Germinal center (tissue), 1 donor: ENCODE results near the gene PATJ.
A peak's percentile ranks its signal among the peaks of the same experiment; 100 is the strongest.
"Not testable (repeated sequence)": the region's sequence is repeated elsewhere in the genome, so short reads cannot be mapped to it uniquely, and the experiment has no call there.

Experiments used
- DNase-seq: peaks from one replicate; pipeline ENCODE4 v3.0.0; 2012; ENCODE audit warnings: mixed read lengths, low spot score

PATJ gene

GRCh38 chr1:62175568-62176179 is 433.4 kb downstream of the PATJ start:
- DNase-seq = peak; percentile 16

DNA sequence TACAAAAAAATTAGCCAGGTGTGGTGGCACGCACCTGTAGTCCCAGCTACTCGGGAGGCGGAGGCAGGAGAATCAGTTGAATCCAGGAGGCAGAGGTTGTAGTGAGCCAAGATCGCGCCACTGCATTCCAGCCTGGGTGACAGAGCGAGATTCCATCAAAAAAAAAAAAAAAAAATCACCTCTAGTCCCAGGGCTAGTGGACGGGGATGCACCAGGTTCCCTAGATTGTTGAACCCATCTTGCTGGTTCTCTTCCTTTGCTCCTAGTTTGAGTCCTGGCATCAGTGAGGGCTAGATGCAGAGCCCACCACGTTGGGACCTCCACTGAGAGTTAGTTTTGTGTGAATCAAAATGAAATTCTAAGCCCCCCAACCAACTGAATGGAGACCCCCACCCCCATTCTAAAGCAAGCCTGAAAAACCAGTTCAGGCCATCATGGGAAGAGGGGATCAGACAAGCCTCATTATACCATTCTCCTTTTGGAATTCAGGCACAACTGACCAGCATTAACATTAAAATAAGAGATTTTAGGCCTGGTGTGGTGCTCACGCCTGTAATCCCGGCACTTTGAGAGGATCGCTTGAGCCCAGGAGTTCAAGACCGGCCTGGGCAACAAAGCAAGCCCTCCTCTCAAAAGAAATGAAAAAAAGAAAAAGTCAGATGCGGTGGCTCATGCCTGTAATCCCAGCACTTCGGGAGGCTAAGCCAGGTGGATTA is 434.5 kb downstream of the PATJ start:
- DNase-seq = no peak

DNA sequence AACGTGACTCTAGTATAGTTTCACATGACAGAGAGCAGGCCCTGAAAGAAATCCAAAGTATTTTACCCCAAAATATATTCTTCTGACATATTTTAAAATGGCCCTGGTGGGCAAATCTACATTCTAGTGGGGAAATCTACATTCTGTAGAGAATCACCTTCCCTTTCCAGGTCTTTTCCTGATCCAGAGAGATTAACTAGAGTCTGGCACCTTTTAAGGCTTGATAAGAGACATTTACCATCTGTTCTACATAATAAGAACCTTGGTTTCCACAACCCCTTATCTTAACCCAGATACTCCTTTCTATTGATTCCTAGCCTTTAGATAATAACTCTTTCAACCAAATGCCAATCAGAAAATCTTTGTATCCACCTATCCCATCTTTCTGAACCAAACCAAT is 435.3 kb downstream of the PATJ start:
- DNase-seq = no peak

- DNase-seq = no peak
Observed at GRCh38 chr1:62178372-62178771, 436.1 kb downstream of the PATJ start.

- not testable (repeated sequence) for DNase-seq
Observed at GRCh38 chr1:62180054-62180453, 437.8 kb downstream of the PATJ start.

DNA sequence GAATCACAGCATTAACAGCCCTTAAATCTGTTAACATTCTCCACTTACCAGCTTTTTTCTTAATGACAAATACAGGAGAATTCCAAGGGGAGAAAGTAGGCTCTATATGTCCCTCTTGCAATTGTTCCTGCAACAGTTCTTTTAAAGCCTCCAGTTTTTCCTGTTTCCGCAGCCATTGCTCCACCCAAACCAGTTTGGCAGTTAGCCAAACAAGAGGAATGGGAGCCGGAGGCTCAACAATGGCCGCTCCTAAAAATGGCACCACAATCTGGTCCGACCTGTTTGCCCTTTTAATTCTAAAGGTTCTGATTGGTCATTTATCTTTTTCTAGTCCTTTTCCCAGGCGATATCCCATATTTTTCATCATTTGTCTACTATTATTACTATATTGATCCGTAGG is 438.4 kb downstream of the PATJ start:
- no peak for DNase-seq

GRCh38 chr1:62181532-62181931 is 439.3 kb downstream of the PATJ start:
- DNase-seq = no peak

DNA sequence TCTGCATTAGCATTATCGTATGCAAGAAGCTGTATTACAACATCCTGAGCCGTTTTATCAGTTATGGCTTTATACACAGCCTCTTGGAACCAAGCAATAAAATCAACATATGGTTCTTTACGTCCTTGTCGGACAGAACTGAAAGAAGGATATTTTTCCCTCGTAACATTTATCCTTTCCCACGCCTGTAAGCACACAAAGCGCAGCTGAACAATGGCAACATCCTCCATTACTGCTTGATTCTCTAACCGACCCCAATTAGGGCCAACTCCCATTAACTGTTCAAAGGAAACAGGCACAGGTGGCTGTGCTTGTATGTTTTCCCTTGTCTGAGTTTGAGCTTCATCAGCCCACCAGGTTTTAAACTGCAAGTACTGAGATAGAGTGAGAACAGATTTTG is 439.9 kb downstream of the PATJ start:
- not testable (repeated sequence) for DNase-seq

- not testable (repeated sequence) for DNase-seq
Observed at GRCh38 chr1:62183164-62184020, 441.1 kb downstream of the PATJ start.

GRCh38 chr1:62184336-62184735 is 442.1 kb downstream of the PATJ start:
- DNase-seq = no peak

DNA sequence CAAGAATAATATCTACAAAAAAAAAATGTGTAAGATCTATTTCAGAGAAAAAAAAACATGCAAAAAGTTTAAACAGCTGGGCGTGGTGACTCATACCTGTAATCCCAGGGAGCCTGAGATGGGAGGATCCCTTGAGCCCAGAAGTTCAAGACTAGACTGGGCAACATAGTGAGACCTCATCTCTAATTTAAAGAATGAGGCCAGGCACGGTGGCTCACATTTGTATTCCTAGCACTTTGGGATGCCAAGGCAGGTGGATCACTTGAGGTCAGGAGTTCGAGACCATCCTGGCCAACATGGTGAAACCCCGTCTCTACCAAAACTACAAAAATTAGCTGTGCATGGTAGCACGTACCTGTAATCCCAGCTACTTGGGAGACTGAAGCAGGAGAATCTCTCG is 443.0 kb downstream of the PATJ start:
- DNase-seq = not testable (repeated sequence)

- no peak for DNase-seq
Observed at GRCh38 chr1:62185677-62186076, 443.4 kb downstream of the PATJ start.

DNA sequence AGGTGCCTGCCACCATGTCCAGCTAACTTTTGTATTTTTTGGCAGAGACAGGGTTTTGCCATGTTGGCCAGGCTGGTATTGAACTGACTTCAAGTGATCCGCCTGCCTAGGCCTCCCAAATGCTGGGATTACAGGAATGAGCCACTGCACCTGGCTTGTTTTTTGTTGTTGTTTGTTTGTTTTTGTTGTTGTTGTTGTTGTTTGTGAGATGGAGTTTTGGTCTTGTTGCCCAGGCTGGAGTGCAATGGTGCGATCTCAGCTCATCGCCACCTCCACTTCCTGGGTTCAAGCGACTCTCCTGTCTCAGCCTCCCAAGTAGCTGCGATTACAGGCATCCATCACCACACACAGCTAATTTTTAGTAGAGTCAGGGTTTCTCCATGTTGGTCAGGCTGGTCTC is 445.3 kb downstream of the PATJ start:
- no peak for DNase-seq

DNA sequence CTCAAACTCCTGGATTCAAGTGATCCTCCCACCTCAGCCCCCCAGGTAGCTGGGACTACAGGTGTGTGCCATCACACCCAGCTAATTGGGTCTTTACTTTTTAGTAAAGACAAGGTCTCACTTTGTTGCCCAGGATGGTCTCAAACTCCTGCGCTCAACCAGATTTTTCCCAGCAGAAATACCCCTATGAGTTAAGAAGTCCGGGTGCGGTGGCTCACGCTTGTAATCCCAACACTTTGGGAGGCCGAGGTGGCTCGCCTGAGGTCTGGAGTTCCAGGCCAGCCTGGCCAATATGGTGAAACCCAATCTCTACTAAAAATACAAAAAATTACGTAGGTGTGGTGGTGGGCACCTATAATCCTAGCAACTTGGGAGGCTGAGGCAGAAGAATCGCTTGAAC is 445.8 kb downstream of the PATJ start:
- no peak for DNase-seq

- no peak for DNase-seq
Observed at GRCh38 chr1:62194651-62195544, 452.6 kb downstream of the PATJ start, which contains the start of gene L1TD1. Gene L1TD1, plus strand, starts transcription at chr1:62194849. Its CDS starts 11,780 bp downstream, at chr1:62206629.

GRCh38 chr1:62196086-62196690 is 453.9 kb downstream of the PATJ start:
- no peak for DNase-seq

GRCh38 chr1:62198069-62198780 is 455.9 kb downstream of the PATJ start:
- DNase-seq = no peak

DNA sequence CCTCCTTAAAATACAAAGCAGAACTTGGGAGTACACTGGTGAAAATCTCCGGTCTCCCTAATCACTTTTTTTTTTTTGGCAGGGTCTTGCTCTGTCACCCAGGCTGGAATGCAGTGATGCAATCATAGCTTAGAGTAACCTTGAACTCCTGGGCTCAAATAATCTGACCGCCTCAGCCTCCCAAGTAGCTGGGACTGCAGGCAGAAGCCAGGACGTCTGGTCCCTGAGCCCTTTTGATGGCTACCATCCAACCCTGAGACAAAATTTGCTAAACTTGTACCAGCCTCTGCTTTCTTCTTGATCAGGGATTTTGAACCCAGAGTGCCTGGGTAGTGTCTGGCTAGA is 456.5 kb downstream of the PATJ start:
- no peak for DNase-seq

- DNase-seq = no peak
Observed at GRCh38 chr1:62207187-62207586, 464.9 kb downstream of the PATJ start.

GRCh38 chr1:62208087-62208486 is 465.8 kb downstream of the PATJ start:
- no peak for DNase-seq

GRCh38 chr1:62208970-62209369 is 466.7 kb downstream of the PATJ start:
- no peak for DNase-seq
